HG03457 (cell line): ENCODE results near the gene CACNA2D3.
"Not testable (repeated sequence)": the region's sequence is repeated elsewhere in the genome, so short reads cannot be mapped to it uniquely, and the experiment has no call there.

Experiments used
- ATAC-seq: cut with Tn5 transposase; IDR thresholded peaks from one replicate; pipeline ENCODE4 v1.9.1; 2021; ENCODE audit warnings: moderate number of reproducible peaks; ENCODE audit not compliant: unreplicated experiment

Gene CACNA2D3

DNA sequence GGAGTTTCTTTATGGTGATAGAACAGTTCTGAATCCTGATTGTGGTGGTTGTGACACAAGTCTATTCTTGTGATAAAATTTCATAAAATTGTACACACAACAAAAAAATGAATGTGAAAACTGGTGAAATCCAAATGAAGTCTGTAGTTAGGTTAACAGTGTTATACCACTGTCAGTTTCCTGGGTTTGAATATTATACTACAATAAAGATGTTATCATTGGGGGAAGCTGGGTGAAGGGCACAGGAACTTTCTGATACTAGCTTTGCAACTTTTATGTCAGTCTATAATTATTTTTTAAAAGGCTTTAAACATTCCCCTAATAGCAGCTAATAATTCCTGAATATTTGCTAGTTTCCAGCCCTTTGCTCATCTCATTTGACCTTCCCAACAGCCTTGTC, 485.7 kb downstream of the CACNA2D3 start:
- no peak for ATAC-seq

DNA sequence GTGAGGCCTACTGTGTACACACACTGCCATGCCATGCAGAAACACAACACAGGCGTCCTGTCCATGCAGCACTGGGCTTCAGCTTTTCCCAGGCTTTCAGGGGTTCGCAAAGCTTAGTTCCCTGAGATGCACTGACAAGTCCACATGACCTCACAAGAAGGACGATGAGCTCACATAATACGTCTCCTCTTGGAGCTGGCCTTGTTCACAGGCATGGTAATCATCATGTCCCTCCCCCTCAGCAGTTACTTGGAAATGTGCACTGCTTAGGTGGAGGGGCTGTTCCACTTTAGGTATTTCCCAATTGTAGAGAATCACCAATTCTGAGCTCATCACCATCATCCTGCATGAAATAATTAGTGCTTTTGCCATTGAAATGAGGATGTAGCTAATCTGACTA, 496.7 kb downstream of the CACNA2D3 start:
- no peak for ATAC-seq

DNA sequence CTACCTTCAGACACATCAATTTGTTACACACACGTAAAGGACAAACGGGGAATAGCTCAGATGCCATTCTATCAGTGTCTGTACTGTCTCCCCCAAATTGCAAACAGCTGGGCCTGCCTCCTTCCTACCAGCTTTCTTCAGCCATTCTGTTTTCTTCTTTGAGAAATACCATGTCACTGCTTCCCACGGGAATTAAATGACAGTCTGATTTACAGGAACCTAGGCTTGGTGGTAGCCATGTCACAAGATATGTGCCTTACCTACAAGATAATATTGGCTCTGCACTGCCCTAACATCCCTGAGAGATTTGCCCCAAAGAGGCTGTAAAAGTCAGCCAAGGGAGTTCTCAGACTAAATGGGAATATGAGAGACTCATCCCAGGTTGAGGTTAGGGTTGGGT, 497.2 kb downstream of the CACNA2D3 start:
- ATAC-seq = no peak

DNA sequence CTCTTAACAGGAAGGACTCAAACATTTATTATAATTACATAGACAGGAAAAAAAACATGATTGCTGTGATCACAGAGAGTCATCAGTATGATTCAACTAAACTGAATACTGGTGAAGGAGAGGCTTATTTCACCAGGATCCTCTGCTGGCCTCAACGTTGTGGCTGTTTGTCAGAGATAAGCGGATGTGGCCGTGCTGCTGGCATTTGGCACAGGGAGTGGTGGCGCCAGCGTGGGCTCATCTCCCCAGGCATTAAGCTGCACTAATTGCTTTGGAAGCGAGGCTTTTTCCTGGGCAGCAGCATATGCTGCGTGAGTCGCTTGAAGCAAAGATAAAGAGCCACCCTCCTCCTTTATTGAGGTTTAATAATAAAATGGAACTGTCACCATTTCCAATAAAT, 498.8 kb downstream of the CACNA2D3 start:
- ATAC-seq = no peak

GRCh38 chr3:54622678-54623077, 500.3 kb downstream of the CACNA2D3 start:
- ATAC-seq = no peak

DNA sequence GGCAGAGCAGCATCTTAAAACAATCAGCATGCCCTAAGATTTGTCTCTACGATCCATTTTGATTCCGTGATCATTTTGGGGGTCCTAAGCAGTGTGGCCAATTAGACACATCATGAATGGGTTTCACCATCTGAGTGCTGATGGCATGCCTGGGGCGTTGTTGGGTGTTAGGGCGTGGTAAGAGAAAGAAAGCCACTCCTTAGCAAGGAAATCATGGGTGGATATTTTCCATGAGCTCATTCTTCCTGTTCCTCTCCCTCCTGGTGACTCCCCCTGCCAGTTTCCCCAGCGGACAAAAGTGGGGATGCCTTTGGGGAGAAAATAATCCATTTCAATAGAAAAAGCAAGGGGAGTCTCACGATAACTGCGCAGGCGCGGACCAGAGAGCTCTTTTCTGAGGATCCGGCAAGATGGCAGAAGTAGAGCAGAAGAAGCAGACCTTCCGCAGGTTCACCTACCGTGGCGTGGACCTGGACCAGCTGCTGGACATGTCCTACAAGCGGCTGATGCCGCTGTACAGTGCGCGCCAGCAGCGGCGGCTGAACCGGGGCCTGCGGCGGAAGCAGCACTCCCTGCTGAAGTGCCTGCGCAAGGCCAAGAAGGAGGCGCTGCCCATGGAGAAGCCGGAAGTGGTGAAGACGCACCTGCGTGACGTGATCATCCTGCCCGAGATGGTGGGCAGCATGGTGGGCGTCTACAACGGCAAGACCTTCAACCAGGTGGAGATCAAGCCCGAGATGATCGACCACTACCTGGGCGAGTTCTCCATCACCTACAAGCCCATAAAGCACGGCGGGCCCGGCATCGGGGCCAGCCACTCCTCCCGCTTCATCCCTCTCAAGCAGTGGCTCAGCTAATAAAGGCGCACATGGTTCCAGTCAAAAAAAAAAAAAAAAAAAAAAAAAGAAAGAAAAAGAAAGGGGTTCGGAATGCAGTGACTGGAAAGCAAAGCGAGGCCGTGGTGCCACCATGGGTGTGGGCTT, 503.7 kb downstream of the CACNA2D3 start:
- no peak for ATAC-seq

GRCh38 chr3:54628888-54629441, 506.6 kb downstream of the CACNA2D3 start:
- no peak for ATAC-seq

GRCh38 chr3:54630101-54630623, 507.8 kb downstream of the CACNA2D3 start:
- no peak for ATAC-seq

DNA sequence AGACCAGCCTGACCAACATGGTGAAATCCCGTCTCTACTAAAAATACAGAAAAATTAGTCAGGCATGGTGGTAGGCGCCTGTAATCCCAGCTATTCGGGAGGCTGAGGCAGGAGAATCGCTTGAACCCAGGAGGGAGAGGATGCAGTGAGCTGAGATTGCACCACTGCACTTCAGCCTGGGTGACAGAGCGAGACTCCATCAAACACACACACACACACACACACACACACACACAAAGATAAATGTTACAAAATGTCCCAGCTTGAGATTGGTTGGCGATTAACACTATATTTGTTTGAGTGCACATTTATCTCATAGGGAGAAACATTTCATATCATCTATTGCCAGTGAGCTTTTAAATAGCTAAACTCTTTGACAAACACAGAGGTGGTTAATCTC, 508.6 kb downstream of the CACNA2D3 start:
- ATAC-seq = not testable (repeated sequence)

GRCh38 chr3:54631516-54632325, 509.4 kb downstream of the CACNA2D3 start:
- ATAC-seq = no peak

- no peak for ATAC-seq
Observed at GRCh38 chr3:54632326-54632665, 509.9 kb downstream of the CACNA2D3 start.

DNA sequence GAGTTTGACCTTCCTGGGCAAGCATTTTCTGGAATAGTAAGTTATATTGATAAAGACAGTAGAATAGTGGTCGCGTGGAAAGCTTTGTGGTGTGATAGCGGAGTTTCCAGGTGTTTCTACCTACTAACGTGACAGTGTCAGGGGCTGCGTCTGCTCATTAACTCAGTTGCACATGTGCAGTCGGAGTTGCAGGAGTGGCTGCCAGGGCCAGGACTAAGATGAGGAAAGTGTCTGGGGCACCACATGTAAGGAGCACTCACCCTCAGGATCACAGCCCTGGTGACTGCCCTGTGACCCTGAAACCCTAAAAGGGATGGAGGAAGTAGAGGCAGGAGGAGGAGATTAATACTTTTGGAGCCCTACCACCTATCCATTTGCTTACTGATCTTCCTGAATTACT, 510.5 kb downstream of the CACNA2D3 start:
- no peak for ATAC-seq

- no peak for ATAC-seq
Observed at GRCh38 chr3:54633444-54634121, 511.2 kb downstream of the CACNA2D3 start.

GRCh38 chr3:54634122-54634469, 511.7 kb downstream of the CACNA2D3 start:
- ATAC-seq = no peak

DNA sequence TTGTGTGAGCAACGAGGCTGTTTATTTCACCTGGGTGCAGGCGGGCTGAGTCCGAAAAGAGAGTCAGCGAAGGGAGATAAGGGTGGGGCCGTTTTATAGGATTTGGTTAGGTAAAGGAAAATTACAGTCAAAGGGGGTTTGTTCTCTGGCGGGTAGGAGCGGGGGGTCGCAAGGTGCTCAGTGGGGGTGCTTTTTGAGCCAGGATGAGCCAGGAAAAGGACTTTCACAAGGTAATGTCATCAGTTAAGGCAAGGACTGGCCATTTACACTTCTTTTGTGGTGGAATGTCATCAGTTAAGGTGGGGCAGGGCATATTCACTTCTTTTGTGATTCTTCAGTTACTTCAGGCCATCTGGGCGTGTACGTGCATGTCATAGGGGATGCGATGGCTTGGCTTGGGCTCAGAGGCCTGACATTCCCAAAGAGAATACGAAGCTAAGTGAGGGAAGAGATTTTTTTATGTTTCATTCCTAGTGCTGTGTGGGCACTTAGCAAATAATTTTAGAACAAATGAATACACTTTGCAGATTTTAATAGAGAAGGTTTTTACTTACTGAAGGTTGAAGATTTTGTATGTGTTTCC, 517.5 kb downstream of the CACNA2D3 start:
- ATAC-seq = not testable (repeated sequence)

DNA sequence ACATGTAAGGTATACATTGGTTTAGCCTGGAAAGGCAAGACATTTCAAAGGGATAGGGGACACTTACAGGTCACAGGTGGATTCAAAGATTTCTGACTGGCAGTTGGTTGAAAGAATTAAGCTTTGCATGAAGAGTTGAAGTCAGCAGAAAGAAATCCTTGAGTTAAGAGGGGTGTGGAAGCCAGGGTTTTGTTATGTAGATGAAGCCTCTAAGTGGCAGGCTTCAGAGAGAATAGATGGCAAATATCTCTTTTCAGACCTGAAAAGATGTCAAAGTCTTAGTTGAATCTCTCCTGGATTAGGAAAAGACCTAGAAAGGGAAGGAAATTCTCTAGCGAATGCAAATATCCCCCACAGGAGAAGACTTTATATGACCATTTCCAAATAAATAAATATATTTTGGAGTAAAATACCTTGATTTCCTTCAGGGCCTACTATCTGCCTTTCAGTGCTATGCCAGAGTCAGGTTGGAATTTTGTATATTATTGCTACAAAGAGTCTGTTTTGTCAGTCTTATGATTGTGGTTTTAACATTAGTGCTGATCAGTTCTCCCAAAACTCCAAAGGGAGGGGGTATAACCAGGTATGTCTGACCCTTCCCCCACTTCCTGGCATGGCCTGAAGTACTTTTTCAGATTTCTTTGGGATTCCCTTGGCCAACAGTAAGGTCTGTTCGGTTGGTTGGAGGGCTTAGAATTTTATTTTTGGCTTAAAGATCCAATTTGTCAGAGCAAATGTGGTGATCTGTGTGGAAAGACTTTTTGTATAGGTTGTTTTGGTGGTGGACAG, 519.1 kb downstream of the CACNA2D3 start:
- ATAC-seq = no peak

DNA sequence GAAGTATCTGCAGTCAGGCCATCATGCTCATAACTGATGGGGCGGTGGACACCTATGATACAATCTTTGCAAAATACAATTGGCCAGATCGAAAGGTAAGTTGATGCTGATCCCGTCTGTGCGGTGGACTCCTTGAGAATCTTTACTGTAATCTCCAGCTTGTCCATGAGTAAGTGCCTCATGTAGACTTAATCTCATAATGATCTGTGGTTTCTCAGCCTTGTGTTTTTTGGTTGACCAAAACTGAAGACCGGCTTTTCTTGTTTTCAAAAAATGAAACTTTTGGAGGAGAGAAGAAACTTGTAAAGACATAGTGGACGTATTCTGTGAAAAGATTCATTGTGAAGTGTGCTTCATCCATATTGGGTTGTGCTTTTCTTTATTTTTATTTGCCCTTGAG, 519.8 kb downstream of the CACNA2D3 start:
- no peak for ATAC-seq

DNA sequence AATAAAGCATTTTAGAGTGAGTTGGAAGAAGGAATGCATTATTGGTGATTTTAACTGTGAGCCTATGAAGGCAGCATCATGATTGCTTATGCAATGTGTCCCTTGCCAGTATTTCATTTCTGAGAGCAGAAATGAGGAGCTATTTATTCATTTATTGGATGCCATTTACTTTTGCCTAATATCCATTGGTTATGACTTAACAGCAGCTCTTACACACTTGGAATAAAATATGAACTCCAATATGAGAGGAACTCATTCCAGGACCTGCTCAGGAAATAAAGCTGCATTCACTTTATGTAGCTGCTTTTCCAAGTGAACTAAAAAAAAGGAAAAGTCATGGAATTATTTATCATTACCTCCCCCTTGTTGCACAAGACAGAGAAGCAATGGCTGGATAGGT, 525.4 kb downstream of the CACNA2D3 start:
- no peak for ATAC-seq

GRCh38 chr3:54649551-54649950, 527.2 kb downstream of the CACNA2D3 start:
- no peak for ATAC-seq
